Measurements from ENCODE around the gene TPM2.

DNA sequence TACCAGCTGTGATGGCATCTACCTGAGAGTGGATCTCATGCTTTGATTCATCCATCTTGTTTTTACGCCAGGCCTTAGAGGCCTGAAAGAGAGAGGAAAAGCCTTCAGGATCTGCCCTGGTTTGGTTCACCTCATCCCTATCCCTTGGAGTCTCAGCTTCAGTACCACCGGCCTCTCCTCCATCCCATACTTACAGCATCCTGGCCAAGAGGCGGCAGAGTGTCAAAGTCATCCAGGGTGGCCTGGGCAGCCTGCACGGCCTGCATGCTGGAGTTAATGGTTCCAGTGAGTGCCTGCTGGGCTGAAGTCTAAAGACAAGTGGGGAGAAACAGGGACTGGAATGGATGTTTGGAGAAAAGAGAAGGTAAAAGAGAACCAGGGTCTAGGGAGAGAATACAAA lies 29.8 kb upstream of the TPM2 start:
- TF ChIP-seq FOXA1 (IDR thresholded peaks at IDR 0.05; ENCODE audit: borderline replicate concordance): no peak
- no peak for TF ChIP-seq EZH2 (IDR thresholded peaks at IDR 0.05; ENCODE audit: borderline replicate concordance, low read depth, low read length)
- TF ChIP-seq, protein P1, sequence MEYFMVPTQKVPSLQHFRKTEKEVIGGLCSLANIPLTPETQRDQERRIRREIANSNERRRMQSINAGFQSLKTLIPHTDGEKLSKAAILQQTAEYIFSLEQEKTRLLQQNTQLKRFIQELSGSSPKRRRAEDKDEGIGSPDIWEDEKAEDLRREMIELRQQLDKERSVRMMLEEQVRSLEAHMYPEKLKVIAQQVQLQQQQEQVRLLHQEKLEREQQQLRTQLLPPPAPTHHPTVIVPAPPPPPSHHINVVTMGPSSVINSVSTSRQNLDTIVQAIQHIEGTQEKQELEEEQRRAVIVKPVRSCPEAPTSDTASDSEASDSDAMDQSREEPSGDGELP (CRISPR knock-in tag; IDR thresholded peaks at IDR 0.05; ENCODE audit: borderline replicate concordance): no peak
- TF ChIP-seq, protein P2, sequence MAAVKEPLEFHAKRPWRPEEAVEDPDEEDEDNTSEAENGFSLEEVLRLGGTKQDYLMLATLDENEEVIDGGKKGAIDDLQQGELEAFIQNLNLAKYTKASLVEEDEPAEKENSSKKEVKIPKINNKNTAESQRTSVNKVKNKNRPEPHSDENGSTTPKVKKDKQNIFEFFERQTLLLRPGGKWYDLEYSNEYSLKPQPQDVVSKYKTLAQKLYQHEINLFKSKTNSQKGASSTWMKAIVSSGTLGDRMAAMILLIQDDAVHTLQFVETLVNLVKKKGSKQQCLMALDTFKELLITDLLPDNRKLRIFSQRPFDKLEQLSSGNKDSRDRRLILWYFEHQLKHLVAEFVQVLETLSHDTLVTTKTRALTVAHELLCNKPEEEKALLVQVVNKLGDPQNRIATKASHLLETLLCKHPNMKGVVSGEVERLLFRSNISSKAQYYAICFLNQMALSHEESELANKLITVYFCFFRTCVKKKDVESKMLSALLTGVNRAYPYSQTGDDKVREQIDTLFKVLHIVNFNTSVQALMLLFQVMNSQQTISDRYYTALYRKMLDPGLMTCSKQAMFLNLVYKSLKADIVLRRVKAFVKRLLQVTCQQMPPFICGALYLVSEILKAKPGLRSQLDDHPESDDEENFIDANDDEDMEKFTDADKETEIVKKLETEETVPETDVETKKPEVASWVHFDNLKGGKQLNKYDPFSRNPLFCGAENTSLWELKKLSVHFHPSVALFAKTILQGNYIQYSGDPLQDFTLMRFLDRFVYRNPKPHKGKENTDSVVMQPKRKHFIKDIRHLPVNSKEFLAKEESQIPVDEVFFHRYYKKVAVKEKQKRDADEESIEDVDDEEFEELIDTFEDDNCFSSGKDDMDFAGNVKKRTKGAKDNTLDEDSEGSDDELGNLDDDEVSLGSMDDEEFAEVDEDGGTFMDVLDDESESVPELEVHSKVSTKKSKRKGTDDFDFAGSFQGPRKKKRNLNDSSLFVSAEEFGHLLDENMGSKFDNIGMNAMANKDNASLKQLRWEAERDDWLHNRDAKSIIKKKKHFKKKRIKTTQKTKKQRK (IDR thresholded peaks at IDR 0.05; ENCODE audit: borderline replicate concordance, low read depth, low read length): no peak
- no peak for TF ChIP-seq POLR2AphosphoS5 (IDR thresholded peaks at IDR 0.05; ENCODE audit: control insufficient read depth, insufficient read depth, low read depth, low read length)
